Thyroid gland (tissue), 4 donors: ENCODE measurements around the gene DCP1B.

Experiments used
- CTCF ChIP-seq, 6 experiments: fragments of 200-600 bp in 3 of 6; fragments of 450-650 bp in 3 of 6; sonication (generic) in 3 of 6; IDR thresholded peaks; one replicate each; pipeline ENCODE4 v1.5.1; 2016 to 2019; ENCODE audit warnings: antibody characterized with exemption in 6 of 6, mild to moderate bottlenecking in 2 of 6, inconsistent platforms in 1 of 6, moderate library complexity in 1 of 6
- POLR2A ChIP-seq, 2 donors: fragments of 450-650 bp; IDR thresholded peaks; one replicate each; pipeline ENCODE4 v1.6.1; 2017; ENCODE audit warnings: antibody characterized with exemption in 2 of 2, mild to moderate bottlenecking in 2 of 2, moderate library complexity in 1 of 2

- TF ChIP-seq CTCF (IDR thresholded peaks at IDR 0.05) (no peak), POLR2A (IDR thresholded peaks at IDR 0.05) (no peak)
These were observed 86.0 kb downstream of the DCP1B start, which contains the start of gene CACNA2D4 for GRCh38 chr12:1918081-1918883.
